A549 (cell line): Measurements from ENCODE around the gene ZBTB16. TPM values are rescaled to one million over a fixed set of nuclear protein-coding genes. Genes with fewer than 3 reads are reported as not detected.

Source experiments
- ATAC-seq, 2 experiments: fragments of 200-7000 bp in 1 of 2; fragments of >200 bp in 1 of 2; cut with Nextera tagmentation in 1 of 2; cut with Tn5 transposase in 1 of 2; 3 replicates each; pipeline versions ENCODE4 v1.8.0 to v1.9.1; 2018 to 2020; ENCODE audit warnings: mild to moderate bottlenecking in 1 of 2, moderate library complexity in 1 of 2
- CTCF ChIA-PET: fragments of 300-600 bp; sonication (Branson Sonifier 250); formaldehyde crosslinking; extraction: SDS; loops from one replicate; lab custom pipeline; 2021; ENCODE audit warnings: antibody characterized with exemption, inconsistent platforms; lab: Yijun Ruan, JAX
- POLR2A ChIA-PET: fragments of 350-600 bp; formaldehyde crosslinking; extraction: SDS; loops from one replicate; lab custom pipeline; 2021; ENCODE audit warnings: antibody characterized with exemption, inconsistent platforms; lab: Yijun Ruan, JAX
- DNase-seq, 2 experiments: peaks; one replicate each; pipeline versions ENCODE4 v3.0.0 to v3.0.0-alpha.2; 2011 to 2016; ENCODE audit warnings: low read depth in 1 of 2, low spot score in 1 of 2
- FAIRE-seq: peaks from 2 replicates; lab custom pipeline; 2011; peaks lifted over from hg19 to GRCh38; lab: Jason Lieb, UNC
- H3K27ac ChIP-seq, 2 experiments: fragments of >200 bp; sonication (Bioruptor Twin); formaldehyde crosslinking; 3 replicates each; pipeline ENCODE4 v1.5.1; 2016 to 2017
- H3K4me1 ChIP-seq: fragments of >200 bp; sonication (Bioruptor Twin); formaldehyde crosslinking; 3 replicates; pipeline ENCODE4 v1.6.1; 2016
- H3K4me2 ChIP-seq: fragments of >200 bp; sonication (Bioruptor Twin); formaldehyde crosslinking; 3 replicates; pipeline ENCODE4 v1.6.1; 2016
- H3K4me3 ChIP-seq: fragments of >200 bp; sonication (Bioruptor Twin); formaldehyde crosslinking; 3 replicates; pipeline ENCODE4 v1.5.1; 2016
- H3K9me3 ChIP-seq: fragments of >200 bp; sonication (Bioruptor Twin); formaldehyde crosslinking; 3 replicates; pipeline ENCODE4 v1.6.1; 2016
- BHLHE40 ChIP-seq: IDR thresholded peaks from 2 replicates; pipeline ENCODE4 v1.6.1; 2012; ENCODE audit warnings: low read depth, low read length, inconsistent platforms
- CBX2 ChIP-seq: fragments of 200-600 bp; sonication (generic); IDR thresholded peaks from 2 replicates; pipeline ENCODE4 v1.6.1; 2016; ENCODE audit warnings: low read depth, mild to moderate bottlenecking, borderline replicate concordance
- CEBPB ChIP-seq, 2 experiments: fragments of >200 bp in 1 of 2; sonication (Bioruptor Twin) in 1 of 2; formaldehyde crosslinking in 1 of 2; IDR thresholded peaks; 2 replicates each; pipeline ENCODE4 v1.6.1; 2012 to 2016
- CHD4 ChIP-seq: fragments of 200-600 bp; sonication (generic); IDR thresholded peaks from 2 replicates; pipeline ENCODE4 v1.6.1; 2016; ENCODE audit warnings: antibody characterized with exemption, mild to moderate bottlenecking, borderline replicate concordance
- EHF ChIP-seq: fragments of 250-450 bp; sonication (Bioruptor Pico); IDR thresholded peaks from 2 replicates; pipeline ENCODE4 v1.5.0; 2020; ENCODE audit warnings: mild to moderate bottlenecking
- FOSL2 ChIP-seq, 2 experiments: fragments of 450-650 bp in 1 of 2; fragments of >200 bp in 1 of 2; sonication (Bioruptor Twin) in 1 of 2; formaldehyde crosslinking; IDR thresholded peaks; 2 replicates each; pipeline versions ENCODE4 v1.5.0 to v1.6.1; 2016 to 2020; ENCODE audit warnings: mild to moderate bottlenecking in 1 of 2, moderate library complexity in 1 of 2
- HEYL ChIP-seq: fragments of 250-450 bp; sonication (Bioruptor Pico); IDR thresholded peaks from 2 replicates; pipeline ENCODE4 v1.8.0; 2021; ENCODE audit warnings: mild to moderate bottlenecking, moderate library complexity
- JUN ChIP-seq, 2 experiments: fragments of >200 bp; sonication (Bioruptor Twin); formaldehyde crosslinking; IDR thresholded peaks; 2 replicates in 1 of 2; 3 replicates in 1 of 2; pipeline ENCODE4 v1.6.1; 2016 to 2017
- NPAS2 ChIP-seq: fragments of 250-450 bp; sonication (Bioruptor Pico); IDR thresholded peaks from 2 replicates; pipeline ENCODE4 v1.8.0; 2022; ENCODE audit warnings: mild to moderate bottlenecking, moderate library complexity, borderline replicate concordance
- PHF8 ChIP-seq: fragments of 200-600 bp; sonication (generic); IDR thresholded peaks from 2 replicates; pipeline ENCODE4 v1.6.1; 2016; ENCODE audit warnings: low read depth, mild to moderate bottlenecking, antibody characterized with exemption, moderate library complexity, borderline replicate concordance
- RAD21 ChIP-seq, 2 experiments: fragments of >200 bp in 1 of 2; sonication (Bioruptor Twin) in 1 of 2; formaldehyde crosslinking in 1 of 2; IDR thresholded peaks in 1 of 2; conservative IDR thresholded peaks in 1 of 2; 2 replicates in 1 of 2; 3 replicates in 1 of 2; pipeline ENCODE4 v1.6.1; 2012 to 2018; ENCODE audit warnings: inconsistent platforms in 1 of 2
- RARB ChIP-seq: fragments of 250-450 bp; sonication (Bioruptor Pico); IDR thresholded peaks from 2 replicates; pipeline ENCODE4 v1.8.0; 2021; ENCODE audit warnings: mild to moderate bottlenecking, moderate library complexity
- WGBS: methylation state at CpG from one replicate; pipeline ENCODE4 v1.1.6; 2017; ENCODE audit errors: missing lambda C conversion rate; 5-methylcytosine and 5-hydroxymethylcytosine counted together
- polyA plus RNA-seq, 4 experiments: library from polyadenylated mRNA; depleted of rRNA in 3 of 4; stranded (reverse); fragments of >200 nt; fragmentation: RNase III in 1 of 4; extraction: RNeasy Plus Mini Kit Qiagen cat#74134 plus additional on column Dnase treatment in 1 of 4; gene quantifications; 2 replicates in 3 of 4; 3 replicates in 1 of 4; pipeline ENCODE4 v1.2.3, GENCODE V29; 2011 to 2017
- TF ChIP-seq, protein P1 (sequence below): fragments of 450-650 bp; IDR thresholded peaks from 2 replicates; pipeline ENCODE4 v1.6.1; 2014; ENCODE audit warnings: antibody characterized with exemption
- TF ChIP-seq, protein P2 (sequence below): fragments of >200 bp; sonication (Bioruptor Twin); formaldehyde crosslinking; IDR thresholded peaks from 2 replicates; pipeline ENCODE4 v1.6.1; 2016
- TF ChIP-seq, protein P3 (sequence below): IDR thresholded peaks from 2 replicates; pipeline ENCODE4 v1.6.1; 2012; ENCODE audit warnings: low read depth, borderline replicate concordance
- TF ChIP-seq, protein P4 (sequence below): IDR thresholded peaks from 2 replicates; pipeline ENCODE4 v1.6.1; 2012

The ZBTB16 gene
- polyA plus RNA-seq, 2 of the 4 experiments (the other 2 are of a cell fraction) = not detected

DNA sequence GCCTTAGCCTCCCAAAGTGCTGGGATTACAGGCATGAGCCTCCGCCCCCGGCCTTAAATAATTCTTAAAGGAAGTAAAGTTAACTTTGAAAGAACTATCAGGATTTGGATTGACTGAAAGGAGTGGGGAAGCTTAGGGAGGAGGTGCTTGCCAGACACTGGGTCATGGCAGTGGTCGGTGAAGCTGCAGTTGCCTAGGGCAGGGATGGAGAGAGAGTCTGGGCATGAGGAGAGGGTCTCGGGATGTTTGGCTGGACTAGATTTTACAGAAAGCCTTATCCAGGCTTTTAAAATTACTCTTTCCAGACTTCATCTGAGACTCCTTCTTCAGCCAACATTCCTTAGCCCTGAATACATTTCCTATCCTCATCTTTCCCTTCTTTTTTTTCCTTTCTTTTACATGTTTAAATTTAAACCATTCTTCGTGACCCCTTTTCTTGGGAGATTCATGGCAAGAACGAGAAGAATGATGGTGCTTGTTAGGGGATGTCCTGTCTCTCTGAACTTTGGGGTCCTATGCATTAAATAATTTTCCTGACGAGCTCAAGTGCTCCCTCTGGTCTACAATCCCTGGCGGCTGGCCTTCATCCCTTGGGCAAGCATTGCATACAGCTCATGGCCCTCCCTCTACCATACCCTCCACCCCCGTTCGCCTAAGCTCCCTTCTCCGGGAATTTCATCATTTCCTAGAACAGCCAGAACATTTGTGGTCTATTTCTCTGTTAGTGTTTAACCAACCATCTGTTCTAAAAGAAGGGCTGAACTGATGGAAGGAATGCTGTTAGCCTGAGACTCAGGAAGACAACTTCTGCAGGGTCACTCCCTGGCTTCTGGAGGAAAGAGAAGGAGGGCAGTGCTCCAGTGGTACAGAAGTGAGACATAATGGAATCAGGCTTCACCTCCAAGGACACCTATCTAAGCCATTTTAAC, 236.4 kb downstream of the ZBTB16 start, which contains the start of gene NNMT (continued):
- TF ChIP-seq, protein P1, sequence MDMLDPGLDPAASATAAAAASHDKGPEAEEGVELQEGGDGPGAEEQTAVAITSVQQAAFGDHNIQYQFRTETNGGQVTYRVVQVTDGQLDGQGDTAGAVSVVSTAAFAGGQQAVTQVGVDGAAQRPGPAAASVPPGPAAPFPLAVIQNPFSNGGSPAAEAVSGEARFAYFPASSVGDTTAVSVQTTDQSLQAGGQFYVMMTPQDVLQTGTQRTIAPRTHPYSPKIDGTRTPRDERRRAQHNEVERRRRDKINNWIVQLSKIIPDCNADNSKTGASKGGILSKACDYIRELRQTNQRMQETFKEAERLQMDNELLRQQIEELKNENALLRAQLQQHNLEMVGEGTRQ = no peak
- no peak for TF ChIP-seq PHF8
- TF ChIP-seq NPAS2 (CRISPR knock-in tag) = no peak
- TF ChIP-seq, protein P2, sequence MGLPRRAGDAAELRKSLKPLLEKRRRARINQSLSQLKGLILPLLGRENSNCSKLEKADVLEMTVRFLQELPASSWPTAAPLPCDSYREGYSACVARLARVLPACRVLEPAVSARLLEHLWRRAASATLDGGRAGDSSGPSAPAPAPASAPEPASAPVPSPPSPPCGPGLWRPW = peak; percentile 47; the same call in 1 of the 2 replicates
- no peak for TF ChIP-seq HEYL (CRISPR knock-in tag)
- TF ChIP-seq, protein P3, sequence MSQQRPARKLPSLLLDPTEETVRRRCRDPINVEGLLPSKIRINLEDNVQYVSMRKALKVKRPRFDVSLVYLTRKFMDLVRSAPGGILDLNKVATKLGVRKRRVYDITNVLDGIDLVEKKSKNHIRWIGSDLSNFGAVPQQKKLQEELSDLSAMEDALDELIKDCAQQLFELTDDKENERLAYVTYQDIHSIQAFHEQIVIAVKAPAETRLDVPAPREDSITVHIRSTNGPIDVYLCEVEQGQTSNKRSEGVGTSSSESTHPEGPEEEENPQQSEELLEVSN = no peak

DNA sequence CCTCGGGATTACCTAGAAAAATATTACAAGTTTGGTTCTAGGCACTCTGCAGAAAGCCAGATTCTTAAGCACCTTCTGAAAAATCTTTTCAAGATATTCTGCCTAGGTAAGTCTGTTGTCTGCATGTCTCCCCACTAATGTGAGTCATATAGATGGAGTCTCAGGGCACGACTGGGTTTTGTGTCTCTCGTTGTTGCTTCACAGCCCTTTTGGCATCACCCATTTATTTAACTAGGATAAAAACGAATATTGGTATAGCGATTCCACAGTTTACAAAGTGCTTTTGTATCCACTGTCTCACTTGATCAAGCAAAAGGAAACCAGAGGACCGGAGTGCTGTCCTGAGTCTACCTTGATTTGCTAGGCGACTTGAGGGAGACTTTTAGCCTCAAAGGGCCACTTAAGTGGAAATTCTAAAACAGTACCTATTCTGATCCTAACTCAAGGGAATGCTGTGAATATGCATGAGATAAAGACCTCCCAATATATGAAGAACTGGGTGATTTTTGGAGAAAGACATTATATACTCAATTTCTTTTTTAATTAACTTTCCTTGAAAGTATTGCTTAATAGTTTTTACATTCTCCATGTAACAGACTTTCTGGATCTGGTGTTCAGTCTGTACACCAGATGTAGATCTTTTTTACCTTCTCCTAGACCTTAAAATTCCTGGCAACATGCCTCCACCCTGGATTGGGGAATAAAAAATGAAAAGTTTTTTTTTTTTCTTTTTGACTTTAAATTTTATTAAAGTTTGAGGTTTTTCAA, 237.3 kb downstream of the ZBTB16 start:
- POLR2A ChIA-PET = interaction anchor here (1.0 to 1.9 kb wide), 6 partner anchors 11 to 25 kb away, joined by 3 to 15 read pairs (median 9); no protein-coding TSS in a partner anchor
- Histone ChIP-seq H3K4me3 (peak overlapping the region; percentile 75), H3K4me2 (peak overlapping the region; percentile 94), H3K4me1 (peaks cover 42% of the 10 kb centered on the region), H3K27ac (peak overlapping the region; percentile 100)
- ATAC-seq (peak; percentile 27 to 32; a peak in 5 of 6 replicates), FAIRE-seq (no peak), DNase-seq (peak in 1 of 2 experiments; percentile 78)
- TF ChIP-seq CEBPB (IDR thresholded peaks at IDR 0.05) = peak; percentile 3 to 40; a peak in 2 of 4 replicates
- no peak for TF ChIP-seq CBX2
- TF ChIP-seq JUN (IDR thresholded peaks at IDR 0.05) = peak; percentile 24 to 76; a peak in 4 of 5 replicates
- no peak for TF ChIP-seq BHLHE40
- no peak for TF ChIP-seq CHD4
- 0 out of 2 replicates have a peak, but pooled peaks have one; percentile 15 for TF ChIP-seq FOSL2 (IDR thresholded peaks at IDR 0.05)
- peak; percentile 65 for TF ChIP-seq FOSL2 (CRISPR knock-in tag; IDR thresholded peaks at IDR 0.05)
- no peak for TF ChIP-seq RAD21 (conservative IDR thresholded peaks at IDR 0.05 in 1 of 2, IDR thresholded peaks at IDR 0.05 in 1 of 2)
- TF ChIP-seq, all 56 proteins: peak for 3
- H3K9me3 ChIP-seq = peaks cover 7% of the 10 kb centered on the region
- CTCF ChIA-PET = interaction anchor here (1.4 to 1.5 kb wide), 3 partner anchors 10 to 16 kb away, joined by 3 to 8 read pairs (median 5); no protein-coding TSS in a partner anchor
- 2% methylated on average over 7 of the region's 7 CpGs for WGBS

DNA sequence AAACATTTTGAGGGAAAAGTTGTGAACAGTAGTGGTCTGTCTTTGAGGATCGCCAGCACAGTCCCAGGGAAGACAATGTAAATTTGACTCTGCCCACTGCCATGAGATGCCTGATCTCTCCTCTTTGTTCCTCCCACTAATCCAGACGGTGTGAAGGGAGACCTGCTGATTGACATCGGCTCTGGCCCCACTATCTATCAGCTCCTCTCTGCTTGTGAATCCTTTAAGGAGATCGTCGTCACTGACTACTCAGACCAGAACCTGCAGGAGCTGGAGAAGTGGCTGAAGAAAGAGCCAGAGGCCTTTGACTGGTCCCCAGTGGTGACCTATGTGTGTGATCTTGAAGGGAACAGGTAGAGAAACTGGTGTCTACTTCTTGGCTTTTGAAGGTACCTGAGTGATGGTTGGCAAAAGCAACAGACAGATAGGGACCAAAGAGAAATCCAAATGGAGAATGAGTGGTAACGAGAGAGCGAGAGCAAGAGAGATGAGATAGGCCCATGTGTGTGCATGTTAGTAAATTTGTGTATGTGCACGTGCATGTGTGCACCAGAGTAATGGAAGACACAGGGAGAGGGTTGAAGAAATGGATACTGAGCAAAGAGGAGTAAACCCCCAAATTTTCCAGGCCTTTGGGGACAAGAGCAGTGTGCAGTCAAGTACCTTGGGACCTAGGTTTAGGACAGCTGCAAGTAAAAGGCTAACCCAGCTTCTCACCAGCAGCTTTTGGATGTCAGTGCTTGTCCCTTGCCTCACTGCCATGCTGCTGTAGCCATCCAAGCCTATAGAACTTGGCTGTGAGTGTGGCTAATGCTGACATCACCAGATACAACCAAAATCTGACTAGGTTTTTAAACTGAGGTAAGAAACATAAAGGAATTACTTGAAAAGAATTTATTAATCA, 238.5 kb downstream of the ZBTB16 start:
- Histone ChIP-seq H3K27ac (peak overlapping the region; percentile 100), H3K4me1 (peaks cover 31% of the 10 kb centered on the region), H3K4me3 (peak overlapping the region; percentile 75), H3K9me3 (peaks cover 11% of the 10 kb centered on the region), H3K4me2 (peak overlapping the region; percentile 94)
- ATAC-seq = no peak
- POLR2A ChIA-PET = interaction anchor here (1.2 kb wide), 1 partner anchor 9 kb away, joined by 3 read pairs; no protein-coding TSS in a partner anchor
- CTCF ChIA-PET = interaction anchor here (1.4 kb wide), 2 partner anchors 9 to 18 kb away, joined by 3 to 5 read pairs; no protein-coding TSS in a partner anchor
- no peak for FAIRE-seq
- whole genome bisulfite sequencing = 49% methylated on average over 8 of the region's 8 CpGs
- TF ChIP-seq EHF (CRISPR knock-in tag) (0 out of 2 replicates have a peak, but pooled peaks have one; percentile 31), RARB (CRISPR knock-in tag) (no peak)
- TF ChIP-seq, protein P4, sequence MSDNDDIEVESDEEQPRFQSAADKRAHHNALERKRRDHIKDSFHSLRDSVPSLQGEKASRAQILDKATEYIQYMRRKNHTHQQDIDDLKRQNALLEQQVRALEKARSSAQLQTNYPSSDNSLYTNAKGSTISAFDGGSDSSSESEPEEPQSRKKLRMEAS = peak; percentile 7; the same call in 1 of the 2 replicates
- DNase-seq = no peak
